HEK293T (cell line): ENCODE data around the gene PRKACG.

Experiments used
- CTCF ChIA-PET: fragments of 350-600 bp; formaldehyde crosslinking; extraction: SDS; loops from one replicate; lab custom pipeline; 2021; ENCODE audit warnings: antibody characterized with exemption, inconsistent platforms; lab: Yijun Ruan, JAX
- POLR2A ChIA-PET: fragments of 350-600 bp; formaldehyde crosslinking; extraction: SDS; loops from one replicate; lab custom pipeline; 2020; ENCODE audit warnings: antibody characterized with exemption, inconsistent platforms; lab: Yijun Ruan, JAX
- DNase-seq: peaks from one replicate; pipeline ENCODE4 v3.0.0; 2012; ENCODE audit warnings: mixed read lengths; ENCODE audit errors: extremely low spot score
- ARNT ChIP-seq: fragments of 450-650 bp; IDR thresholded peaks from 2 replicates; pipeline ENCODE4 v1.6.1; 2017; ENCODE audit warnings: mild to moderate bottlenecking
- BHLHE40 ChIP-seq: fragments of 450-650 bp; IDR thresholded peaks from 2 replicates; pipeline ENCODE4 v1.6.1; 2016; ENCODE audit warnings: mild to moderate bottlenecking, moderate library complexity, borderline replicate concordance
- CTBP1 ChIP-seq: fragments of 450-650 bp; IDR thresholded peaks from 2 replicates; pipeline ENCODE4 v1.6.1; 2016; ENCODE audit warnings: borderline replicate concordance
- ELF4 ChIP-seq: fragments of 450-650 bp; IDR thresholded peaks from 2 replicates; pipeline ENCODE4 v1.6.1; 2017; ENCODE audit warnings: antibody characterized with exemption
- FOXA1 ChIP-seq: fragments of 450-650 bp; IDR thresholded peaks from 2 replicates; pipeline ENCODE4 v1.6.1; 2016; ENCODE audit warnings: mild to moderate bottlenecking
- FOXK2 ChIP-seq: fragments of 450-650 bp; IDR thresholded peaks from 2 replicates; pipeline ENCODE4 v1.6.1; 2016; ENCODE audit warnings: mild to moderate bottlenecking
- FOXM1 ChIP-seq: fragments of 450-650 bp; IDR thresholded peaks from 2 replicates; pipeline ENCODE4 v1.6.1; 2017; ENCODE audit warnings: mild to moderate bottlenecking, borderline replicate concordance
- HDGF ChIP-seq: fragments of 450-650 bp; IDR thresholded peaks from 2 replicates; pipeline ENCODE4 v1.6.1; 2017; ENCODE audit warnings: antibody characterized with exemption, borderline replicate concordance
- L3MBTL2 ChIP-seq: fragments of 450-650 bp; conservative IDR thresholded peaks from 2 replicates; pipeline ENCODE4 v1.6.1; 2016; ENCODE audit warnings: mild to moderate bottlenecking
- LEF1 ChIP-seq: fragments of 450-650 bp; IDR thresholded peaks from 2 replicates; pipeline ENCODE4 v1.6.1; 2017; ENCODE audit warnings: mild to moderate bottlenecking, borderline replicate concordance
- NFRKB ChIP-seq: fragments of 450-650 bp; IDR thresholded peaks from 2 replicates; pipeline ENCODE4 v1.6.1; 2016; ENCODE audit warnings: mild to moderate bottlenecking, moderate library complexity
- PKNOX1 ChIP-seq: fragments of 450-650 bp; IDR thresholded peaks from 2 replicates; pipeline ENCODE4 v1.6.1; 2016
- SP1 ChIP-seq: fragments of 450-650 bp; IDR thresholded peaks from 2 replicates; pipeline ENCODE4 v1.6.1; 2017
- SUZ12 ChIP-seq: fragments of 450-650 bp; IDR thresholded peaks from 2 replicates; pipeline ENCODE4 v1.6.1; 2016; ENCODE audit warnings: mild to moderate bottlenecking
- TARDBP ChIP-seq: fragments of 450-650 bp; IDR thresholded peaks from 2 replicates; pipeline ENCODE4 v1.6.1; 2016
- ZNF384 ChIP-seq: fragments of 450-650 bp; IDR thresholded peaks from 2 replicates; pipeline ENCODE4 v1.6.1; 2016

Gene PRKACG

GRCh38 chr9:68983008-68983411, 30.9 kb downstream of the PRKACG start:
- CTCF ChIA-PET = no interaction called here

GRCh38 chr9:68981789-68982188, 32.1 kb downstream of the PRKACG start:
- TF ChIP-seq SUZ12 = no peak
- no peak for TF ChIP-seq CTBP1
- no peak for TF ChIP-seq LEF1
- no peak for TF ChIP-seq TARDBP
- TF ChIP-seq PKNOX1 = no peak
- TF ChIP-seq ARNT = no peak
- no peak for TF ChIP-seq SP1
- no peak for TF ChIP-seq ZNF384
- TF ChIP-seq NFRKB = no peak
- no peak for TF ChIP-seq FOXM1
- TF ChIP-seq BHLHE40 = no peak
- no peak for TF ChIP-seq ELF4
- TF ChIP-seq L3MBTL2 = no peak
- CTCF ChIA-PET = no interaction called here
- DNase-seq = peak; percentile 15
- POLR2A ChIA-PET = no interaction called here

More at GRCh38 chr9:68983008-68983411, 30.9 kb downstream of the PRKACG start:
- POLR2A ChIA-PET = no interaction called here
- TF ChIP-seq SUZ12 (no peak), ARNT (no peak), SP1 (no peak), LEF1 (no peak), FOXA1 (no peak), HDGF (no peak), ELF4 (no peak), TARDBP (no peak), FOXM1 (no peak), NFRKB (no peak), ZNF384 (no peak), L3MBTL2 (no peak), CTBP1 (no peak), PKNOX1 (no peak), FOXK2 (no peak), BHLHE40 (no peak)
- no peak for DNase-seq

- POLR2A ChIA-PET = no interaction called here
- no peak for DNase-seq
- TF ChIP-seq HDGF (no peak), FOXK2 (no peak), NFRKB (no peak), FOXM1 (no peak), SUZ12 (no peak), ARNT (no peak), SP1 (no peak), CTBP1 (no peak), ELF4 (no peak), LEF1 (no peak), PKNOX1 (no peak), ZNF384 (no peak)
- CTCF ChIA-PET = no interaction called here
These were observed 33.5 kb downstream of the PRKACG start for GRCh38 chr9:68980341-68980914.

- DNase-seq = no peak
- CTCF ChIA-PET = no interaction called here
- no peak for TF ChIP-seq L3MBTL2
- no peak for TF ChIP-seq FOXM1
- no peak for TF ChIP-seq SUZ12
- POLR2A ChIA-PET = no interaction called here
These were observed 34.2 kb downstream of the PRKACG start for GRCh38 chr9:68979538-68980314.

GRCh38 chr9:68978501-68978900, 35.4 kb downstream of the PRKACG start:
- POLR2A ChIA-PET = no interaction called here
- no peak for DNase-seq
- TF ChIP-seq PKNOX1 (no peak), BHLHE40 (no peak), FOXK2 (no peak), ARNT (no peak), NFRKB (no peak), FOXM1 (no peak), HDGF (no peak), TARDBP (no peak), ZNF384 (no peak), CTBP1 (no peak), SUZ12 (no peak), SP1 (no peak), LEF1 (no peak), L3MBTL2 (no peak), FOXA1 (no peak), ELF4 (no peak)
- CTCF ChIA-PET = no interaction called here

- CTCF ChIA-PET = no interaction called here
These were observed 35.8 kb downstream of the PRKACG start for GRCh38 chr9:68978066-68978465.

More at GRCh38 chr9:68978066-68978465, 35.8 kb downstream of the PRKACG start:
- POLR2A ChIA-PET = no interaction called here
- no peak for DNase-seq
- TF ChIP-seq LEF1 (no peak), SP1 (no peak), L3MBTL2 (no peak)
